GM19455 (cell line): ENCODE results near the gene WDR82.
A peak's percentile ranks its signal among the peaks of the same experiment; 100 is the strongest.
"Not testable (repeated sequence)": the region's sequence is repeated elsewhere in the genome, so short reads cannot be mapped to it uniquely, and the experiment has no call there.

ENCODE experiments used
- ATAC-seq: cut with Tn5 transposase; IDR thresholded peaks from one replicate; pipeline ENCODE4 v1.9.1; 2021; ENCODE audit not compliant: unreplicated experiment

Gene WDR82

DNA sequence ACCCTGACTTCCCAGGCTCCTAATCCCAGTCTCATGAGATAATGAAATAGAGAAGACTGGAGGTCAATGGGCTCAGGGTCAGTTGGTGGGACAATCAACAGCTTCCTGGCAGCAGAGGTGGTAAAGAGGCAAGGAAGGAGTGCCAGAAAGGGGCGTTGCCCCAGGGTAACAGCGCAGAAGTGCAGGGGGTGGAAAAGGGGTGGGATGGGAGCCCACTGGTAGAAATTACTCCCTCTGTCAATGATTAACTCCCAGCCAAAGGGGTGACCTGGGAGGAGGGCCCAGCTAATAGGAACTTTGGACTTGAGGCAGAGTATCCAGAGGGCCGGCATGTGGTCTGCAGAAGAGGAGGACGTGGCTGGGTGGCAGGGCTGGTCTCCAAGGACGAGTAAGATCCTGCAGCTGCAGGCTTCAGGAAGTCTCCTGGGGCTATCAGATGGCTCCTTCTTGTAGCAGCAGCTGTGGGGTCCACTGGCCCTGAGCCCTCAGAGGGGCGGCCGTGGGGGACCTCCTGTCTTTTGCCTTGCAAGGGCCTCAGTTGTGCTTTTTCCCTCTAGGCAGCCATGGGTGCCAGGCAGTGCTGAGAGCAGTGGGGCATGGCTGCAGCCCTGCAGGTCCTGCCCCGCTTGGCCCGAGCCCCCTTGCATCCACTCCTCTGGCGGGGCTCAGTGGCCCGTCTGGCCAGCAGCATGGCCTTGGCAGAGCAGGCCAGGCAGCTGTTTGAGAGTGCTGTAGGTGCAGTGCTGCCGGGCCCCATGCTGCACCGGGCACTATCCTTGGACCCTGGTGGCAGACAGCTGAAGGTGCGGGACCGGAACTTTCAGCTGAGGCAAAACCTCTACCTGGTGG lies 11.5 kb upstream of the WDR82 start:
- no peak for ATAC-seq

GRCh38 chr3:52289338-52289746 lies 10.9 kb upstream of the WDR82 start:
- ATAC-seq: no peak

- ATAC-seq: no peak
Observed at GRCh38 chr3:52288674-52289073, 10.2 kb upstream of the WDR82 start.

GRCh38 chr3:52286777-52287110 lies 8.3 kb upstream of the WDR82 start:
- ATAC-seq: no peak

- not testable (repeated sequence) for ATAC-seq
Observed at GRCh38 chr3:52284051-52284450, 5.6 kb upstream of the WDR82 start.

GRCh38 chr3:52283306-52283705 lies 4.9 kb upstream of the WDR82 start:
- no peak for ATAC-seq

- no peak for ATAC-seq
Observed at GRCh38 chr3:52281981-52282801, 3.7 kb upstream of the WDR82 start.

DNA sequence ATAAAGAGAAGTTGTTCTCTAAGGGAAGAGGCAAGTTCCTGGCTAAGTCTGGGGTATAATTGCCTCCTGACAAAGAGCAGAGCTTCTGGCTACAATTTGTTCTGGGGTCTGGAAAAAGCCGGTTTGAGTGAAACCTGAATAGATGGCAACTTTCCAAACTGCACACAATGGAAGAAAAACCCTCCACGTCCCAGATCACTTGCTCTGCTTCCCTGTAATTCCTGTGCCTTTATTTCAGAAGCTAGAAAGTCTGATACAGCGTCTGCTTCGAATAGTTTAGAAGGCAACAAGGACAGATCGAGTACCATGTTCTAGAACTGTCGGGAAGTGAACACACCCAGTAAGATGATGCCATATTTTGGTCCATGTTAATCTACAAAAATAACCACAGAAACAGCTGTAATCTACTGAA lies 1.6 kb upstream of the WDR82 start:
- ATAC-seq: no peak

GRCh38 chr3:52279596-52279995 lies 1.1 kb upstream of the WDR82 start:
- no peak for ATAC-seq

GRCh38 chr3:52277972-52278509 lies 408 bp downstream of the WDR82 start:
- ATAC-seq: peak; percentile 51

DNA sequence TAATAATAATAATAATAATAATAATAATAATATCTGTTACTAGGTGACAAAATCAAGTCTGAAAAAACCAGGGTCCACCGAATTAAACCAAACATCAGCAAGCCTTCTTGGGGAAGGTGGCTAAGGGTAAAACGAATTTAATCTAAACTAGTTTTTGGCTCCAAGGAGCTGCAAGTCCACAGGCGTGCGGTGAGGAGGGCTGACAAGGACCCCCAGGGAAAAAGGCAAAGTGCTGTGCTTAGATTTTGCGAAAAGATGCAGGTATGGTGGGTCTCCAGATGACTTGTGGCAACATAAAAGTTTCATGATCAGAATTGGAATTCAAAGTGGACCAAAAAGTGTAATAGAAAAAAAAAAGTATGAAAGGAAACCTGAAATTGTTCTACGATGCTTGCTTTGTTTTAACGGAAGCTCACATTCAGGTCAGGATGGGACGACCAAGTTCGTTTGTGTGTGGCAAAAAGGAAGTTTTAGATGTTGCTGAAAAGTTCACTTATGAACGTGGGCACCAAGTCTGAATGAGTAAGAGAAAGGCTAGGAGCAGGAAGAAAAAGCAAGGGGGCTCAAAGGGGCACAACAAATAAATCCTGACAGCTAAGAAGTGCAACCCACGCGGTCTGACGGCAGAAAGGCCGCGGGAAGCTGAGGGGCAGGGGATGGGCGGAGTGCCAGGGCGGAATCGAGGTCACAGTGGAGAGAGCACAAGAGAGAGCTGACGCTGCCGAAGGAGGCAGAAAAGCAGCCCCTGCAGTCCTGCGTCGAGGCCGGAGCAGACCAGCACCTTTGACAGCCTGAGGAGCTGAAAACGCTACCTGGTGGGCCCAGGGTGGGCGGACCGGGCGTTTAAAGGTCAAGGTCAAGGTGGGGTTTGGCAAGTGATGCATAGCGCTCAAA lies 1.1 kb downstream of the WDR82 start:
- ATAC-seq: no peak

DNA sequence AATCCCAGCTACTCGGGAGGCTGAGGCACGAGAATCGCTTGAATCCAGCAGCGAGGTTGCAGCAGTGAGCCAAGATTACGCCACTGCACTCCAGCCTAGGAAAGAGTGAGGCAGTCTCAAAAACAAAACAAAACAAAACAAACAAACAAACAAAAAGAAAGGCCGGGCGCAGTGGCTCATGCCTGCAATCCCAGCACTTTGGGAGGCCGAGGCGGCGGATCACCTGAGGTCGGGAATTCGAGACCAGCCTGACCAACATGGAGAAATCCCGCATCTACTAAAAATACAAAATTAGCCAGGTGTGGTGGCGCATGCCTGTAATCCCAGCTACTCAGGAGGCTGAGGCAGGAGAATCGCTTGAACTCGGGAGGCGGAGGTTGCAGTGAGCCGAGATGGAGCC lies 3.7 kb downstream of the WDR82 start:
- not testable (repeated sequence) for ATAC-seq

DNA sequence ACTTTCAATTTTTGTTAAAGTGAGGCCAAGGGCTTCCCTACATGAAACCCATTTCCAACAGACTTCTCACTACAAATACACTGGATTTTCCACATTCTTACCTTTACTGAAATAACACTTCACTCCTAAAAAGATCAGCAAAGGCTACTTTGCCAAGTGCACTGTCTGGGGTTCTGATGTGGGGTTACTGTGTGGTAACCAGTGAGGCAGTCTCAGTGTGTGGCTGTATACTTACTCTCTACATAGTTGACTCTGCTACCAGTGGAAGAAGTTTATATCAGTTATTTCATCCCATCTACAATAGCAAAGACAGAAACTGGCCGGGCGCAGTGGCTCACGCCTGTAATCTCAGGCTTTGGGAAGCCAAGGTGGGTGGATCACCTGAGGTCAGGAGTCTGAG lies 5.6 kb downstream of the WDR82 start:
- no peak for ATAC-seq

DNA sequence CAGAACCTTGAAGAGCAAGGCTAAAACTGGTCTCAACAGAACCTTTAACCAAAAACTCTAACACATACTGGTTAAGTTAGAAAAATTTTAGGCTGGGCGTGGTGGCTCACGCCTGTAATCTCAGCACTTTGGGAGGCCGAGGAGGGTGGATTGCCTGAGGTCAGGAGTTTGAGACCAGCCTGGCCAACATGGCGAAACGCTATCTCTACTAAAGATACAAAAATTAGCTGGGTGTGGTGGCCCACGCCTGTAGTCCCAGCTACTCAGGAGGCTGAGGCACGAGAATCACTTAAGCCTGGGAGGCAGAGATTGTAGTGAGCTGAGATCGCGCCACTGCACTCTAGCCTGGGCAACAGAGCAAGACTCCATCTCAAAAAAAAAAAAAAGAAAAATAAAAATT lies 6.3 kb downstream of the WDR82 start:
- ATAC-seq: not testable (repeated sequence)

- no peak for ATAC-seq
Observed at GRCh38 chr3:52270252-52270754, 8.1 kb downstream of the WDR82 start.

- no peak for ATAC-seq
Observed at GRCh38 chr3:52269776-52270175, 8.7 kb downstream of the WDR82 start.

DNA sequence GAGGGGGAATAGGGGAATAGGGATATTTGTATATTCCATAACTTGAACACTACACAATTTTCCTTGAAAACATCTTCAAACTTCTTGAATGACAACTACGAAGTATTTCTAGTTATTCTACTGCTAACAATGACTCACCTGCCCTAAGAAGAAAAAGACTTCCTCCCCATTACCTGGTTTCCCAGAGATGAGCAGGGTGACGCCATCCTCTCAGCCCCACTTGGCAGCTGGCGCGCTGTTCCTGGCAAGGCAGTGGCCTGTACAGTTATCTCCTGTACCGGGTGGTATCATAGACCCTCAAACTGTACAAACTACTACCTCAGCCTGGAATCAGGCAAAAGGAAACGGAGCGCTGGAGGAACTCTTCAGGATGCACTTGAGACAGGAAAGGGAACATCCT lies 10.4 kb downstream of the WDR82 start:
- ATAC-seq: no peak

DNA sequence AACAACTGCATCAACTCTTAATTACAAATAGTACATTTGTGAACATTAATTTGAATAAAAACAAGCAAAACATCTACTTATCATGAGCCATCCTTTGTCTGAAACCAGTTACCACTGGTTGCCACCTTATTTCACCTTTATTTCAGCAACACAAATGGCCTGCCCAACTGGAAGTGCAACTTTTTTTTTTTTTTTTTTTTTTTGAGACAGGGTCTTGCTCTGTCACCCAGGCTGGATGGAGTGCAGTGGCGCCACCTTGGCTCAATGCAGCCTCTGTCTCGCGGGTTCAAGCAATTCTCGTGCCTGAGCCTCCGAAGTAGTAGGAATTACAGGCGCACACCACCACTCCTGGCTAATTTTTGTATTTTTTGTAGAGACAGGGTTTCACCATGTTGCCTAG lies 13.1 kb downstream of the WDR82 start:
- ATAC-seq: no peak

- ATAC-seq: no peak
Observed at GRCh38 chr3:52262447-52262846, 16.0 kb downstream of the WDR82 start.

- ATAC-seq: no peak
Observed at GRCh38 chr3:52259448-52259847, 19.0 kb downstream of the WDR82 start.

- ATAC-seq: no peak
Observed at GRCh38 chr3:52259035-52259434, 19.4 kb downstream of the WDR82 start.
